Testis (tissue), 2 donors: ENCODE results near the gene NKD1.

Source experiments
- POLR2A ChIP-seq: fragments of 450-650 bp; IDR thresholded peaks from one replicate; pipeline ENCODE4 v1.6.1; 2017; ENCODE audit warnings: antibody characterized with exemption, mild to moderate bottlenecking, moderate library complexity
- TF ChIP-seq, protein P1 (sequence below), 3 experiments: fragments of 450-650 bp in 2 of 3; fragments of 200-600 bp in 1 of 3; sonication (generic) in 1 of 3; IDR thresholded peaks; one replicate each; pipeline ENCODE4 v1.5.1; 2016 to 2019; ENCODE audit warnings: antibody characterized with exemption in 3 of 3, mild to moderate bottlenecking in 2 of 3, moderate library complexity in 1 of 3

DNA sequence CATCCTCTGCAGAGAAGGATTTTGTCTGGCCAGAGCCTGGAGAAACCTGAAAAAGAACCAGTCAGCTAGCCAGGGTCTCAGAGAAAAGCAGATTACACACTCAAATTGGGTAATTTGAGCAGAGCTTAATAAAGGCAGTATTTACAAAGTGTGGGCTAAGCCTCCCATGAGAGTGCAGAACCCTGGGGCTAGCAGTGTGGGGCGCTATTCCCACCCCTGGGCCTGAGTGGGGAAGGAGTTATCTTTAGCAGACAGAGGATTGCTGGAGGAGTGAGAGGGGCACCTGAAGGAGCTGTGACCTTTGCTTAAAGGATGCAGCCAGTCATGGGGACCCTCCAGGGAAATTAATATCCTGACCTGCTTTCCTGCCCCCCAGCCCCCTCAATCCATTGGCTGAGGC is 86.8 kb downstream of the NKD1 start:
- TF ChIP-seq, protein P1, sequence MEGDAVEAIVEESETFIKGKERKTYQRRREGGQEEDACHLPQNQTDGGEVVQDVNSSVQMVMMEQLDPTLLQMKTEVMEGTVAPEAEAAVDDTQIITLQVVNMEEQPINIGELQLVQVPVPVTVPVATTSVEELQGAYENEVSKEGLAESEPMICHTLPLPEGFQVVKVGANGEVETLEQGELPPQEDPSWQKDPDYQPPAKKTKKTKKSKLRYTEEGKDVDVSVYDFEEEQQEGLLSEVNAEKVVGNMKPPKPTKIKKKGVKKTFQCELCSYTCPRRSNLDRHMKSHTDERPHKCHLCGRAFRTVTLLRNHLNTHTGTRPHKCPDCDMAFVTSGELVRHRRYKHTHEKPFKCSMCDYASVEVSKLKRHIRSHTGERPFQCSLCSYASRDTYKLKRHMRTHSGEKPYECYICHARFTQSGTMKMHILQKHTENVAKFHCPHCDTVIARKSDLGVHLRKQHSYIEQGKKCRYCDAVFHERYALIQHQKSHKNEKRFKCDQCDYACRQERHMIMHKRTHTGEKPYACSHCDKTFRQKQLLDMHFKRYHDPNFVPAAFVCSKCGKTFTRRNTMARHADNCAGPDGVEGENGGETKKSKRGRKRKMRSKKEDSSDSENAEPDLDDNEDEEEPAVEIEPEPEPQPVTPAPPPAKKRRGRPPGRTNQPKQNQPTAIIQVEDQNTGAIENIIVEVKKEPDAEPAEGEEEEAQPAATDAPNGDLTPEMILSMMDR (IDR thresholded peaks at IDR 0.05) = no peak
- no peak for TF ChIP-seq POLR2A
